Measurements from ENCODE around the gene MYO5B.

Gene MYO5B

GRCh38 chr18:49959176-49959575 lies 235.8 kb downstream of the MYO5B start:
- no peak for DNase-seq

DNA sequence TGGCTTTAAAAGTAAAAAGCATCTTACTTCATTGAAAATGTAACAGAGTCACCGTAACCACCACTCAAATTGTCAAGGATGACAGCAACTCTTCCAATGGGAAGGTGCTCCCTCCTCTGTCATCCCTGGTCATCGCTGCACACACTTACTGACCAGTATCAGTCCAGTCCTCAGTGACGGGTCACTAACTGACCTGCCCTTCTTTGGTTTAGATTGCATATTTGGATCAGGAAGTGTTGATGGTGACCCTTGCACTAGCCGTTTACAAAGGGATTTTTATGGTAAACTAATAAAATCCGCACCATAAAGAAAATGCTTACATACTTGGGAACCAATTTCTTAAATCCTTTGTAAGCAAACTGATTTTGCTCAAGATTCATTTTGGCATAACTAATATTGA lies 239.7 kb downstream of the MYO5B start:
- no peak for DNase-seq

GRCh38 chr18:49953391-49953790 lies 241.6 kb downstream of the MYO5B start:
- DNase-seq: no peak

DNA sequence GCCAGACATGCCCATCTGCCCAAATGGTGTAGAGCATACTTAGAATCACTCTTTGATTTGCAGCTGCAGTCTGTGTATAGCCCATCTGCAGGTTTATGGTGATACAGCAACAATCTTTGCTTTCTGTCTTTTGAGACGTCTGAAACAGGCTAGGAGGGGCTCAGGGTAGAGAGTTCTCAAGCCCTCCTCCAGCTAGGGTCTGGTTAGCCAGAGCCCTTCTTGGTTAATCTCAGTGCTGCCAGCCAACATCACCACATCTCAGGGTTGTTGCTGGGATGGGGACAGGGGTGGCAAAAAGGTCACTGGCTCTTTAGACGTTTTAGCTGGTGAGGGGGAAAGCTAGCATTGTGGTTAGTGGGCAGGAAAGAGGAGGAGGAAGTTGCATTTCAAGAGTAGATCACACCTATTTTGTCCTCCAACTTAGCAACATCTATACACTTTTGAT lies 245.0 kb downstream of the MYO5B start:
- DNase-seq: peak; percentile 7

DNA sequence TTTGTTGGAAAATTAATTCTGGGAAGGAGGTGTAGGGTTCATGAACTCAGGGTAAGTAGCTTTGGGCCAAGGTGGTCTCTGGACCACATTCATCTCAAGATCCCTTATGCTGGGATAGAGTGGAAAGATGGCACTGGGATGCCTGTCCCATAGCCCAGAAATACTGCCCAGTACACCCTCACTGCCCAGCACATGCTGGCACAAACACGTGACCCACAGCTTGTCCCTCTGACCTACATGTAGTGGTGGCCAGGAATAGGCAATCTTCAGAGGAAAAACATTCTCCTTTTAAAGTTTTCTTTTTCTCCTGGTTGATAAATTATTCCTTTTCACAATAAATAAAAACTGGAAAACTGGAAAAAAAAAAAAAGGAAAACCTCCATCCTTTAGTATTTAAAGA lies 246.0 kb downstream of the MYO5B start:
- DNase-seq: no peak

DNA sequence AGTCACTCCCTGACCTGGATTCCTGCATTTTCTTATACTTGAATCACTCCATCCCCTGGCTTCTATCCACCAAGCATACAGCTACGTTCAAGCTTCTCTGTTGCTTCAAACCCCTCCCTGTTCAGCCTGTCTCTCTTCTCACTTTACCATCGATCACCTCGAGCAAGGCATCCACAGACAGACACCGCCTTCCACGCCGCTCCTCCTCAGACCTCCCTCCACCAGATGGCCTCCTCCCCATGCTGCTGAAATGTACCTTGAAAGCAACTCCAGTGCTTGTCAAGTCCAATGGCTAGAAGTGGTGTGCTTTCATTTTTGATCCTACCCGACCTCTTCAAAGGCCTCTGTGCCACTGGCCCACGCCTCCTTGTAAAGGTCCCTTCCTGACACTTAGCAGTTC lies 250.3 kb downstream of the MYO5B start:
- DNase-seq: peak; percentile 9

GRCh38 chr18:49936821-49937220 lies 258.1 kb downstream of the MYO5B start:
- no peak for DNase-seq

DNA sequence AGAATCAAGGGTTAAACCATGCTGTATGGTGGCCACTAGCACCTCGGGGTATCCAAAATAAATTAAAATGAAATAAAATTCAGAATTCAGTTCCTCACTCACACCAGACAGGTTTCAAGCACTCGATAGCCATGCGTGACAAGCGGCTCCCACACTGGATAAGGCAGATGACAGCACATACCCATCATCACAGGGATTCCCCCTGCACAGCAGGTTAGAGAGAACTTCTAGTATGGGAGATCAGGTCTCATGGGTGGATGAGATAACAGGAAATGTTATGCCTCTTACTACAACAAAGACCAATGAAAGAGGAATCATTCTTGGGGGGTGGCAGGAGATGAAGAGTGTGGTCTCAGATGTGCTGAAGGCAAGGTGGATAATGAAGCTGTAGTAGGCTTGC lies 259.7 kb downstream of the MYO5B start:
- DNase-seq: no peak

DNA sequence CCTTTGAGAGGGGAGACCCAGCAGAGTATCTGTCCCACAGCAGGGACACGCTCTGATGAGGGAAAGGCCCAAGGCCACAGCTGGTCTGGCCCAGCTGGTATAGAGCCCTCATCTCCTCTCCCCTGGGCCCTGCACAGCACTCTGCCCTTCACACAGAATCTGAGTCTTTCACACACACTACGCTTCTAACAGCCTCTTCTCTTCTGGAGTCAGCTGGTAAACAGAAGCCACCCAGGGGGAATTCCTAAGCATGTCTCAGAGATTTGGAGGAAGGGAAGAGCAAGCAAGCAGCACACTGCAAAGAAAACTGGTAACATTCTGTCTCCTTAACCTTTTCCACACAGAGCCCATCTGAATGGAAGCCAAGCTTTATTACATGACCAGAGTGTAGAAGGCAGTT lies 260.5 kb downstream of the MYO5B start:
- DNase-seq: no peak

GRCh38 chr18:49933530-49934128 lies 261.3 kb downstream of the MYO5B start:
- no peak for DNase-seq

GRCh38 chr18:49931760-49932159 lies 263.2 kb downstream of the MYO5B start:
- DNase-seq: no peak

GRCh38 chr18:49931179-49931578 lies 263.8 kb downstream of the MYO5B start:
- no peak for DNase-seq

GRCh38 chr18:49926106-49926745 lies 268.7 kb downstream of the MYO5B start:
- DNase-seq: no peak

DNA sequence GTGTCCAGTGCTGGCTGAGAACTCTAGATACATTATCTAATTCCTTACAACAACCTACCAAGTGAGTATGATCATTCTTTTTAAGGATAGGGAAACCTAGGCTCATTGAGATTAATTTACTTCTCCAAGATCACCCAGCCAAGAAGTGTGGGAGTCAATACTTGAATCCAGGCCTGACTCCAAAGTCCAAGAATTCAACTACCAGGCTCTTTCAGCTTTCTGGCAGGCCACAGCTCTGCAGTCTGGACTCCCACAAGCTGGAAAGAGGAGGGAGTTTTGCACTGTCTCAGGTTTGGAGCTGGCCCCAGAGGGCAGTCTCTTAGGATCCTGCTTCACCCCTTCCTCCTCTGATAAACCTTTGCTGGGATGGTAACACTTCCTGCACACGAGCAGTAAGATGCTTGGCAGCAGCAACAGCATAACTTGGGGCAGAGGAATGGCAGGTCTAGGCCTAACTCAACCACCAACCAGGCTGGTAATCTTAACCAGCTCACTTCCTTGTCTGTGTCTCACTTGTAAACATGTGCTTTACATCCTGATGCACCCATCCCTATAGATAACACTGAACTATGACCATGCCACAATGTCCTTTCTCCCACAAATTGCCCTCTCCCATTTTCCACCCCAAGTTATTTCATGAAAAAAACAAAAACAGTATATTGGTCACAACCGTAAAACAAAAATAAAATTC lies 270.5 kb downstream of the MYO5B start:
- no peak for DNase-seq

DNA sequence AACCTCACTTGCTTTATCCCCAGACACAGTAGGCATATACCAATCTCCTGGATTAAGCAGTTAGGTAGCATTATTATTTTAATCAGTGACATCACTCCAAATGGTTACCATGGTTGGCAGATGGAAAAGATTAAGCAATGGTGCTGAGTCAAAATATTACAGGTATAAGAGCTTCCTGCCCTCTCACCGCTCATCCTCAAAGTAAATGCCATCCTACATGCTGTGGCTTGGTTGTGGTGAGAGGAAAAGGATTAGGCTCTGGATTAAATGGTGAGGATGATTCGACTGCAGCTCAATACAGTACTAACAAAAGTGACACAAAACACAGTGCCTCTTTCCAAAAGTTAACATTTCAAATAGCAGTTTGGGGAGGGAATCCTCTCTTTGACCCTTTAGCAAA lies 272.7 kb downstream of the MYO5B start:
- no peak for DNase-seq

- no peak for DNase-seq
These were observed 273.5 kb downstream of the MYO5B start for GRCh38 chr18:49921318-49921985.

DNA sequence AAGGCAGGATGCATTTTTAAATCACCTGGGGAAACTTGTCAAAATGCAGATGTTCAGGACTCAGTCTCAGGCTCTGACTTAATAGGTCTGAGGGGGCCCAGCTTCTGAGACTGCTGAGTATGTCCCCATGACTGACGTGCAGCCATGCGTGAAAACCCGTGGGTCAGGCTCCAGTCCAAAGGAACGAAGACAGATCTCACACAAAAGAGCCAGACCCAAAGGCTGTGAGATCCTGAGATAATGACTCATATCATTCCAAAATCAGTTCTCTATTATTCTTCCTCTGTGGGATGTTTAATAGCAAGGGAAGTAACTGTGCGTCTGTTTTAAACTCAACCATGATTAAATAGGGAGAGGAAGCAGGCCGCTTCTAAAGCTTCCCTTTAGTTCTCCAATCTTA lies 274.2 kb downstream of the MYO5B start:
- no peak for DNase-seq

DNA sequence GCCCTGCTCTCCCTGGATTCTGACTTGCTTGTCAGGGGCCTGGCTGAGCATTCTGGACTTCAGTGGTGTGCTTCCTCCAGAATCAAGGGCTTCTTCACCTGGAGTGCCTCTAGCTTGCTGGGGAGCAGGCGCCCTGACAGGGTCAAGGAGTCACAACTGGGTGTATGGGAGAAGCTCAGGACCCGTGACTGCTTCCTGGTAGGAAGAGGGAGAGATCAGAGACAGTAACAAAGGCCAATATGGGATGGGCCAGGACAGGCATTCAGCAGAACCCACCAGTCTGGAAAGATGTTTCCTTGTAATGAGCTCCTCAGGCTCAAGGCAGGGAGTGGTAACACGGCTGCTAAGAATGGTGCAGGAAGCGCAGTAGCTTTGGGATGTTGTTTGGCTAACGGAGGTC lies 277.2 kb downstream of the MYO5B start:
- no peak for DNase-seq

- no peak for DNase-seq
These were observed 279.6 kb downstream of the MYO5B start for GRCh38 chr18:49915352-49915751.

- no peak for DNase-seq
These were observed 281.7 kb downstream of the MYO5B start for GRCh38 chr18:49913221-49913620.

DNA sequence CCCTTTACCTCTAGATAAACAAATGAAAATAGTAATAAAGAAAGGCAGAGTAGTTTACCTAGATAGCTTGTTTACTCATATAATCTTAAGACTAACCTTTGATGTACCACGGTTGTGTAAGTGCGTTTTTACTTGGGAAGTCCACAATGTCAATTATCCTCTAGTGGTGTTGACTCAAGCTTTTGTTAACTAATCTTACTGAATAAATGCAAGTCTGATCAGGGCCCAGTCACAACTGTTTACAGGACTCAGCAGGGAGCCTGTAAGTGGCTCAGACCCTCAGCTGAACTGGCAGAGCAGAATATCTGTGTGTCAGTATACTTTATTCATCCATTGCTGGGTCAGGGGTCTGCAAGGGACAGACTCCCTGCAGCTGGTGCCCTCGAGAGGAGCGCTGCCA lies 283.5 kb downstream of the MYO5B start:
- no peak for DNase-seq

GRCh38 chr18:49910986-49911385 lies 284.0 kb downstream of the MYO5B start:
- DNase-seq: no peak

GRCh38 chr18:49910019-49910418 lies 284.9 kb downstream of the MYO5B start:
- no peak for DNase-seq
